Measurements from ENCODE around the gene SLC25A24.
"Not testable (repeated sequence)": the region's sequence is repeated elsewhere in the genome, so short reads cannot be mapped to it uniquely, and the experiment has no call there.

SLC25A24 gene

GRCh38 chr1:108133148-108133547 is 67.0 kb downstream of the SLC25A24 start:
- peaks cover 11% of the 10 kb centered on the region for H3K9me3 ChIP-seq (ENCODE audit: control insufficient read depth, insufficient read depth, low read length)
- not testable (repeated sequence) for H3K9ac ChIP-seq (ENCODE audit: low read depth, low read length); H3K4me1 ChIP-seq (ENCODE audit: insufficient read depth, low read length)
- H3K36me3 ChIP-seq (ENCODE audit: insufficient read depth, low read length), result peaks cover 10% of the 10 kb centered on the region

- not testable (repeated sequence) for H3K4me1 ChIP-seq (ENCODE audit: insufficient read depth, low read length); H3K36me3 ChIP-seq (ENCODE audit: insufficient read depth, low read length); H3K9ac ChIP-seq (ENCODE audit: low read depth, low read length)
Measured at GRCh38 chr1:108132367-108132766, 67.8 kb downstream of the SLC25A24 start.

GRCh38 chr1:108131281-108131680 is 68.9 kb downstream of the SLC25A24 start:
- not testable (repeated sequence) for H3K36me3 ChIP-seq (ENCODE audit: insufficient read depth, low read length); H3K9ac ChIP-seq (ENCODE audit: low read depth, low read length); H3K4me1 ChIP-seq (ENCODE audit: insufficient read depth, low read length)
- H3K9me3 ChIP-seq (ENCODE audit: control insufficient read depth, insufficient read depth, low read length), result peaks cover 11% of the 10 kb centered on the region

More at GRCh38 chr1:108132367-108132766, 67.8 kb downstream of the SLC25A24 start:
- peaks cover 11% of the 10 kb centered on the region for H3K9me3 ChIP-seq (ENCODE audit: control insufficient read depth, insufficient read depth, low read length)

- H3K9me3 ChIP-seq (ENCODE audit: control insufficient read depth, insufficient read depth, low read length), result peaks cover 11% of the 10 kb centered on the region
- no peak overlapping the region for H3K9ac ChIP-seq (ENCODE audit: low read depth, low read length)
- H3K36me3 ChIP-seq (ENCODE audit: insufficient read depth, low read length), result no peaks in the 10 kb centered on the region; the same call in 1 of the 2 replicates
- H3K4me1 ChIP-seq (ENCODE audit: insufficient read depth, low read length), result no peaks in the 10 kb centered on the region
Measured at GRCh38 chr1:108130794-108131193, 69.3 kb downstream of the SLC25A24 start.

GRCh38 chr1:108129999-108130398 is 70.1 kb downstream of the SLC25A24 start:
- Histone ChIP-seq H3K9me3 (ENCODE audit: control insufficient read depth, insufficient read depth, low read length) (peaks cover 11% of the 10 kb centered on the region), H3K36me3 (ENCODE audit: insufficient read depth, low read length) (no peaks in the 10 kb centered on the region; the same call in 1 of the 2 replicates), H3K9ac (ENCODE audit: low read depth, low read length) (no peak overlapping the region), H3K4me1 (ENCODE audit: insufficient read depth, low read length) (no peaks in the 10 kb centered on the region)

GRCh38 chr1:108125312-108126138 is 74.6 kb downstream of the SLC25A24 start:
- Histone ChIP-seq H3K9ac (ENCODE audit: low read depth, low read length) (no peak overlapping the region), H3K9me3 (ENCODE audit: control insufficient read depth, insufficient read depth, low read length) (no peaks in the 10 kb centered on the region)

GRCh38 chr1:108124622-108125311 is 75.4 kb downstream of the SLC25A24 start:
- H3K9me3 ChIP-seq (ENCODE audit: control insufficient read depth, insufficient read depth, low read length), result no peaks in the 10 kb centered on the region
- H3K4me1 ChIP-seq (ENCODE audit: insufficient read depth, low read length), result no peaks in the 10 kb centered on the region
- H3K9ac ChIP-seq (ENCODE audit: low read depth, low read length), result no peak overlapping the region
- H3K36me3 ChIP-seq (ENCODE audit: insufficient read depth, low read length), result no peaks in the 10 kb centered on the region

More at GRCh38 chr1:108125312-108126138, 74.6 kb downstream of the SLC25A24 start:
- no peaks in the 10 kb centered on the region for H3K36me3 ChIP-seq (ENCODE audit: insufficient read depth, low read length)
- H3K4me1 ChIP-seq (ENCODE audit: insufficient read depth, low read length), result no peaks in the 10 kb centered on the region

GRCh38 chr1:108124023-108124422 is 76.1 kb downstream of the SLC25A24 start:
- Histone ChIP-seq H3K36me3 (ENCODE audit: insufficient read depth, low read length) (no peaks in the 10 kb centered on the region), H3K9me3 (ENCODE audit: control insufficient read depth, insufficient read depth, low read length) (no peaks in the 10 kb centered on the region), H3K4me1 (ENCODE audit: insufficient read depth, low read length) (no peaks in the 10 kb centered on the region), H3K9ac (ENCODE audit: low read depth, low read length) (no peak overlapping the region)

GRCh38 chr1:108121358-108122143 is 78.6 kb downstream of the SLC25A24 start:
- Histone ChIP-seq H3K9ac (ENCODE audit: low read depth, low read length) (peak overlapping the region; percentile 65; the same call in 1 of the 2 replicates), H3K9me3 (ENCODE audit: control insufficient read depth, insufficient read depth, low read length) (no peaks in the 10 kb centered on the region), H3K4me1 (ENCODE audit: insufficient read depth, low read length) (no peaks in the 10 kb centered on the region), H3K36me3 (ENCODE audit: insufficient read depth, low read length) (no peaks in the 10 kb centered on the region)

GRCh38 chr1:108120163-108120562 is 80.0 kb downstream of the SLC25A24 start:
- Histone ChIP-seq H3K4me1 (ENCODE audit: insufficient read depth, low read length) (no peaks in the 10 kb centered on the region), H3K9ac (ENCODE audit: low read depth, low read length) (no peak overlapping the region), H3K9me3 (ENCODE audit: control insufficient read depth, insufficient read depth, low read length) (no peaks in the 10 kb centered on the region), H3K36me3 (ENCODE audit: insufficient read depth, low read length) (no peaks in the 10 kb centered on the region)

GRCh38 chr1:108119500-108119899 is 80.6 kb downstream of the SLC25A24 start:
- H3K4me1 ChIP-seq (ENCODE audit: insufficient read depth, low read length), result no peaks in the 10 kb centered on the region
- no peaks in the 10 kb centered on the region for H3K9me3 ChIP-seq (ENCODE audit: control insufficient read depth, insufficient read depth, low read length)
- no peaks in the 10 kb centered on the region for H3K36me3 ChIP-seq (ENCODE audit: insufficient read depth, low read length)
- no peak overlapping the region for H3K9ac ChIP-seq (ENCODE audit: low read depth, low read length)

- H3K9me3 ChIP-seq (ENCODE audit: control insufficient read depth, insufficient read depth, low read length), result no peaks in the 10 kb centered on the region
- no peak overlapping the region for H3K9ac ChIP-seq (ENCODE audit: low read depth, low read length)
- H3K36me3 ChIP-seq (ENCODE audit: insufficient read depth, low read length), result no peaks in the 10 kb centered on the region
- no peaks in the 10 kb centered on the region for H3K4me1 ChIP-seq (ENCODE audit: insufficient read depth, low read length)
Measured at GRCh38 chr1:108117945-108118902, 81.9 kb downstream of the SLC25A24 start.

- no peaks in the 10 kb centered on the region for H3K9me3 ChIP-seq (ENCODE audit: control insufficient read depth, insufficient read depth, low read length)
- H3K4me1 ChIP-seq (ENCODE audit: insufficient read depth, low read length), result no peaks in the 10 kb centered on the region
- no peak overlapping the region for H3K9ac ChIP-seq (ENCODE audit: low read depth, low read length)
- H3K36me3 ChIP-seq (ENCODE audit: insufficient read depth, low read length), result no peaks in the 10 kb centered on the region
Measured at GRCh38 chr1:108117237-108117636, 82.9 kb downstream of the SLC25A24 start.
